HG03457 (cell line): ENCODE data around the gene AJAP1.

ENCODE experiments used
- ATAC-seq: cut with Tn5 transposase; IDR thresholded peaks from one replicate; pipeline ENCODE4 v1.9.1; 2021; ENCODE audit warnings: moderate number of reproducible peaks; ENCODE audit not compliant: unreplicated experiment

AJAP1 gene

DNA sequence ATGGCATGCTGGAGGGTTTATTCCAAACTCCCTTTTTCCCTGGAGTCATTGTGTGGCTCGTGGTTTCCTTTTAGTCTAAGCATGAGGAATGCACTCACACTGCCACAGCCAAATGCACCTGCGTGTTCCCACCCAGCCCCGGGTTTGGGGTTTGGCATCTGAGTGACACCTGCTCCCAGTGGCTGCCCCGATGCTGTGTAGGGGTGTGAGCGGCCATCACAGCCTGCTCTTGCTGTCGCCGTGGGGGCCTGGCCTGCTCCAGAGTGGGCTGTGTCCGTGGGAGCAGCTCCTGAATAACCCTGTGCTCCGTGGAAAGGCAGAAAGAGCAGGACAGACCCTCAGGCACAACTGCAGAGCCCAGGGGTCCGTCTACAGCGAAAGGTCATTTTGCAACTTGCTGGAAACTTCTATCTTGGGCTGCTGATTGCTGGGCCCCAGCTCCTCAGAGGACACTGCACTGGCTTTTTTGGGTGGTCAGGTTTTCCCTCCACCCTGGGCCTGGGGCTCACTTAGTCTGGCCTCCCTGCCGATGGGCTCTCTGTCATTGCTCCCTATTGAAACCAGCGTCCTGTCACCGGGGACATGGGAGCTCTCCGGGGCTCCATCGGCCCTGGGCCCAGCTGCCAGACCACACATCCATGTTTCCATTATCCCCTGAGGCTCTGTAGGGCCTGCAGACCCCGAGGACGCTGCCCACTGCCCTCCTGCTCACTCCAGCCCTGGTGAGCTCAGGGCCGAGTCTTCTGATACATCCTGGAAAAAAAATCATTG lies 74.1 kb downstream of the AJAP1 start:
- no peak for ATAC-seq

- ATAC-seq = no peak
Measured at GRCh38 chr1:4729090-4729471, 74.7 kb downstream of the AJAP1 start.

GRCh38 chr1:4730078-4730477 lies 75.7 kb downstream of the AJAP1 start:
- no peak for ATAC-seq

DNA sequence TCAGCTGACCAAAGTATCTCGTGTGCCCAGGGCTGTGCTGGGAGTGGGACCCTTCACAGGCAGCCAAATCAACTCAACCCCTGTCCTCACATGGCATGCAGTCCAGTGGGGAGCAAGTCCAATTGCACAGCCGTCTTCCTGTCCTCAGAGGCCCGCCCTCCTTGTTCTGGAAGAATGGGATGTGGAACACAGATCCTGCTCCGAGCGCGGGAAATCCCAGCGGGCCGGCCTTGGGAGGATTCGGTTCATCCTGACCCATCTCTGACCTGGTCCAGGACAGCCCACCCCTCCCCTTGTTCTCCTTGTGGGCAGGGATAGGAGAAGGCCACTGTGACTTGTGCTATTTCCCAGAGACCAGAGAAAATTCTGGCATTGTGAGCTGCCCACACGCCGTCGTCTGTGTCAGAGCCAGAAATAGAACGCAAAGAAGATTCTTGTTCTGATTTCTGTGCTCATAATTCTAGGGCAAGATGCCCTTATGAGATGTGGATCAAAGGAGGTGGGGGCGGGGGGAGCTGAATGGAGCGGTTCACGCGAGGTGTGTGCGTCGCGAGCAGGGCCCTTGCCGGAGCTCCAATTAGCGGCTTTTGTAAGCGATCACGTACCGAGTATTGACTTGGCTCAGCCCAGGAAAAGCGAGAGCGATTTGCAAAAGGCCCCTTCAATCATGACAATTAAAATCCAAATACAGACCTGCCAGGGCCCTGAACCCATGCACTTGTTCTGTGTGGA lies 79.2 kb downstream of the AJAP1 start:
- no peak for ATAC-seq

- no peak for ATAC-seq
Measured at GRCh38 chr1:4734219-4734618, 79.8 kb downstream of the AJAP1 start.

- no peak for ATAC-seq
Measured at GRCh38 chr1:4734791-4735190, 80.4 kb downstream of the AJAP1 start.

DNA sequence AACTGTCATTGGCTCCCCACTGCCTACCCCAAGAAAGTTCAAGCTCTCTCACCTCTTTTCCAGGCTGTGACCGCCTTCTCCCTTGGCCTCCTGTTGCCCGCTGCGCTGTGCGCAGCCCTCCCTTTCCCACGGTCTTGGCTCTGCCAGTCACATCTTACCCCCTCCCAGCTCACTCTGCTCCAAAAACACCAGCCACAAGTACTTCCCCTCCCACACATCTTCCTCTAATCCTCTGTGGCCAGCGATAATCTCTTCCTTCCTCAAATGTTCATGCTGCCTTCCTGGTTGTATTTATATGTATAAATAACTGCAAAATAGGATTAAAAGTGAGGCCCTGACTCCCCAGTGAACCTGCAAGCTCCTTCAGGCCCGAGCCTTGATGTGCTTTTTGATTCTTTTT lies 81.8 kb downstream of the AJAP1 start:
- no peak for ATAC-seq

DNA sequence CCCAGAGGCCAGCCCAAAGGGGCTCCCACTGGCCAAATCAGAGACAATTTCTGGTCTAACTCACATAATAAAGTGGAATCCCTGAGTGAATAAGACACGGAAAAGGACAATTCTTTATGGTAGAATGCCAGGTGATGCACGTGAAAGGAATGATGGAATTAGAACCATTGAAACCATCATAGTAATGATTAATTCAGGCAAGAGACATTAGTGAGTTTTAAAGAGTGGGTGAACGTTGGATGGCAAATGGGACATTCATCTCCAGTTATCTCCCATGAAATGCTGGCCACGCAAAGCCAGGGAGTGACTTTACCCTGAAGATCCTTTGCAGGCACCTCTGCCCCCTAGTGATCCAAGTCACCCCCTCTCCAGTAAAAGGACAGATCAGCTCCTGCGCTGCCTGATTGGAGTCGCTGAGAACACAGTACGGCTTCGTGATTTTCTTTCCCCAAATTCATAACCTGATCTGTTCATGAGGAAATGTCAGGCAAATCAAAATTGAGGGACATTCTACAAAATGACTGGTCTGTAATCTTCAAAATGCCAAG lies 87.5 kb downstream of the AJAP1 start:
- no peak for ATAC-seq

GRCh38 chr1:4743978-4744750 lies 89.8 kb downstream of the AJAP1 start:
- no peak for ATAC-seq

DNA sequence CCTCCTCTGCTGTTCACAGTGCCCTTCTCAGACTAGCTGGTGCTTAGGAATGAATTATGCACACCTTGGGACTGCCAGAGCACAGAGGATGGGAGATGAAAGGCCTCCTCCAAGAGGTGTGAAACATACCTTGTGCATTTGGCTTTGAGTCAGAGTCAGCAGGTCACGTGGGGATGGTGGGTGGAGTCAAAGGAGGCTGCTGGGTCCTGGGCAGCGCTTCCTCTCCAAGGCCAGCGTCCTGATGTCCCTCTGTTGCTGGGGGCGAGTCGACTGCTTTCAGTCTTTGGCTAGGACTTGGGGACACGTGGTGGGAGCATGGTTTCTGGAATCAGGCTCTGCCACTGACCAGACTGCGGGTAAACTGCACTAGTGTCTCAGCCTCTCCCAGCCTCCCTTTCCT lies 91.2 kb downstream of the AJAP1 start:
- ATAC-seq = no peak

DNA sequence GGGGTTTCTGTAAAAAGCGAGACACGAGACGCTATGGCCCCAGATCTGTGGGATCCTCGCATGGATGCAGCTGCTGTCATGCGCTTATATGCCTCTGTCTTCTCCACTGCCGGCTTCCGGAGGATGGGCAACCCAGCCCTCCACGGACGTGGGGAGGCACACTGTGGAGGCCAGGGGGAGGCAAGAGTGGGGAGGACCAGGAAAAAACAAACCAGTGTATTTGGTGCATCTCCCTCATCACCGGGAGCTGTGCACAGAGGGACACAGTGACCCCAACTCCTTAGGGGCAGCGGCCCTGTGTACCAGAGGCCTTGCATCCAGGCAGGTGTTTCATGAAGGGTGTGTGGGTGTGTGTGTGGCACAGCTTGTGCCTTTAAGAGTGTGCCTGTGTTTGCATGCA lies 95.0 kb downstream of the AJAP1 start:
- no peak for ATAC-seq

- ATAC-seq = no peak
Measured at GRCh38 chr1:4750177-4750576, 95.8 kb downstream of the AJAP1 start.

GRCh38 chr1:4752059-4752458 lies 97.7 kb downstream of the AJAP1 start:
- ATAC-seq = no peak

- no peak for ATAC-seq
Measured at GRCh38 chr1:4754816-4755215, 100.4 kb downstream of the AJAP1 start.

DNA sequence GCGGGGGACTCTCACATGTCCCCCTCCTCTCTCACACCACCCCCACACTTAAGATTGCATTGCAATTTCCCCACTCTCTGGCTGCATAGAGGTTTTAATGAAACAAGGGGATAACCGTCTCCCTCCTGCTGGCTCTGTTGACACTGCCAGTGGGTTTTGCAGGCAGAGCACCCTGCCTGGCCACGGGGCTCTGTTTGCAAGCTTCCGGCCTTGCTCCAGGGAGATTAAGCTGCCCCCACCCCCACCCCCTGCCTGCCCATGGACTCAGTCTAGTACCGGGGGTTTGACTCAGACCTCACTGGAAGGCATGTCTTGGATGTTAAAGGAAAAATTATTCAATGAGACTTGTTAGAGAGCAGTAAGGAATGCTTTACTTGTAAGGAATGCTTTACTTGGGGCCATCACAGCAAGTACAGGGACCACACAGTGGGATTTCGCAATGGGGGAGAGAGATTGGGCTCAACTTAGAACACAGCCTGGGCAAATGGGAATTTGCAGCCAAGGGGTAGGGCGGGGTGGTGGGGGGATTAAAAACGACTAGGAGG lies 101.0 kb downstream of the AJAP1 start:
- ATAC-seq = no peak

DNA sequence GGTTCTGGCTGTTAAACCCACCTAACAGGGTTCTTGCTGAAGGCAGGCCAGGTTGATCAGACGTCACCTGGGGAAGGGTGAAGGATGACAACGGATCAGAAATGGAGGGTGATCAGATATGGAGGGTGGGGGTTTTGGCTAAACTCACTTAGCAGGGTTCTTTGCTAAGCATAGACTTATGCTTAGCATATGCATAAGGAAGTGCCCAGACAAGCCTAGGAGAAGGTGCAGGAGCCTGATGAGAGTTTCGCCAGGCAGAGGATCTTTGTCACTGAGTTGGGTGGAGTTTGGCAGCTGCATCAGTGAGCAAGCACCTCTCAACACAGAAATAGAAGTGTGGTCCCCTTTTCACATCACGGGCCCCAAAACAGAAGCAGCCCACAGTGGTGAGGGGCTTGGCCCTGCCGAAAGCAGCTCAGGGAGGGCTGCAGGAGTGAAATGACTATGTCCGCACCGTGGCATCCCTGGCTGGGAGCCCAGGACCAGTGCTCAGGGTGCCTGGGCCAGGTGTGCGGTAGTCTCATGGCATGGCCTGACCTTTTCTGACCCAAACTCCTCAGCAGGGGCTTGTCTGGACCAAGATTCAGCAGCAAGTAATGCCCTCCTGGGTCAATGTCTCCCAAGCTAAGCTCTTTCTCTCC lies 101.6 kb downstream of the AJAP1 start:
- no peak for ATAC-seq

GRCh38 chr1:4756851-4757580 lies 102.6 kb downstream of the AJAP1 start:
- no peak for ATAC-seq

DNA sequence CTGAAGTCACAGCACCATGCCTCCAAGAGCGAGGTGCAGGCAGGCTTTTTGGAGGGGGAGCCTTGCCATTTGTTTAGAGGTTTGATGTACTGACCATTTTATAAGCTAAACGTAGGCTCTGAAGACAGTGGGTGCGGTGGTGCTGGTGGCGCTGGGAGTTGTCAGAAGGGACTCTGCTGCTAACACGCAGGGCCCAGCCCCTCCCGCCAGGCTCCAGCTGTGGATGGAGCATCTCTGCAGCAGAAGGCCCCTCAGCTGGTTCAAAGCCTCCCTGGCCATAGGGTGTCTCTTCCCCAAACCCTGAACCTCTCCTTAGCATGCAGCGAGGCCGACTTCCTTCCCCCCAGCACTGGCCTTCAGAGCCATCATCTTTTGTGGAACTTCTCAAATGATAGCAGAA lies 105.3 kb downstream of the AJAP1 start:
- no peak for ATAC-seq

DNA sequence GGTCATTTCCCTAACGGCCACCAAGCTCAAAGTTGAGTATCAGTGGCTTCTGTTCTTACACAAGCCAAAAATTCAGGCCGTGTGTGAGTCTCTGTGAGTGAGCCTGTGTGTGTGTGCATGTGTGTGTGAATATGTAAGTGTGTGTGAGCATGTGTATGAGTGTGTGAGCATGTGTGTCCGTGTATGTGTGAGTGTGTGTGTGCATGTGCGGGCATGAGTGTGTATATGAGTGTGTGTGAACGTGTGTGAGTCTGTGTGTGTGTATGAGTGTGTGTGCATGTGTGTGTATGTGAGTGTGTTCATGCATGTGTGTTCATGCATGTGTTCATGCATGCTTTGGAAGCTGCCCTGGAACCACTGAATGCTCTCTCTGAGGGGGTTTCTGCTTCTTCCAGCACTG lies 105.7 kb downstream of the AJAP1 start:
- no peak for ATAC-seq

- ATAC-seq = no peak
Measured at GRCh38 chr1:4761324-4761723, 106.9 kb downstream of the AJAP1 start.
